ENCODE results near the gene C17orf67. TPM values are rescaled to one million over a fixed set of nuclear protein-coding genes. Genes with fewer than 3 reads are reported as not detected.

C17orf67 gene
- total and polyA plus RNA-seq, 2 experiments from 2014 or later: 1.0 to 3.7 TPM

- TF ChIP-seq, protein P1, sequence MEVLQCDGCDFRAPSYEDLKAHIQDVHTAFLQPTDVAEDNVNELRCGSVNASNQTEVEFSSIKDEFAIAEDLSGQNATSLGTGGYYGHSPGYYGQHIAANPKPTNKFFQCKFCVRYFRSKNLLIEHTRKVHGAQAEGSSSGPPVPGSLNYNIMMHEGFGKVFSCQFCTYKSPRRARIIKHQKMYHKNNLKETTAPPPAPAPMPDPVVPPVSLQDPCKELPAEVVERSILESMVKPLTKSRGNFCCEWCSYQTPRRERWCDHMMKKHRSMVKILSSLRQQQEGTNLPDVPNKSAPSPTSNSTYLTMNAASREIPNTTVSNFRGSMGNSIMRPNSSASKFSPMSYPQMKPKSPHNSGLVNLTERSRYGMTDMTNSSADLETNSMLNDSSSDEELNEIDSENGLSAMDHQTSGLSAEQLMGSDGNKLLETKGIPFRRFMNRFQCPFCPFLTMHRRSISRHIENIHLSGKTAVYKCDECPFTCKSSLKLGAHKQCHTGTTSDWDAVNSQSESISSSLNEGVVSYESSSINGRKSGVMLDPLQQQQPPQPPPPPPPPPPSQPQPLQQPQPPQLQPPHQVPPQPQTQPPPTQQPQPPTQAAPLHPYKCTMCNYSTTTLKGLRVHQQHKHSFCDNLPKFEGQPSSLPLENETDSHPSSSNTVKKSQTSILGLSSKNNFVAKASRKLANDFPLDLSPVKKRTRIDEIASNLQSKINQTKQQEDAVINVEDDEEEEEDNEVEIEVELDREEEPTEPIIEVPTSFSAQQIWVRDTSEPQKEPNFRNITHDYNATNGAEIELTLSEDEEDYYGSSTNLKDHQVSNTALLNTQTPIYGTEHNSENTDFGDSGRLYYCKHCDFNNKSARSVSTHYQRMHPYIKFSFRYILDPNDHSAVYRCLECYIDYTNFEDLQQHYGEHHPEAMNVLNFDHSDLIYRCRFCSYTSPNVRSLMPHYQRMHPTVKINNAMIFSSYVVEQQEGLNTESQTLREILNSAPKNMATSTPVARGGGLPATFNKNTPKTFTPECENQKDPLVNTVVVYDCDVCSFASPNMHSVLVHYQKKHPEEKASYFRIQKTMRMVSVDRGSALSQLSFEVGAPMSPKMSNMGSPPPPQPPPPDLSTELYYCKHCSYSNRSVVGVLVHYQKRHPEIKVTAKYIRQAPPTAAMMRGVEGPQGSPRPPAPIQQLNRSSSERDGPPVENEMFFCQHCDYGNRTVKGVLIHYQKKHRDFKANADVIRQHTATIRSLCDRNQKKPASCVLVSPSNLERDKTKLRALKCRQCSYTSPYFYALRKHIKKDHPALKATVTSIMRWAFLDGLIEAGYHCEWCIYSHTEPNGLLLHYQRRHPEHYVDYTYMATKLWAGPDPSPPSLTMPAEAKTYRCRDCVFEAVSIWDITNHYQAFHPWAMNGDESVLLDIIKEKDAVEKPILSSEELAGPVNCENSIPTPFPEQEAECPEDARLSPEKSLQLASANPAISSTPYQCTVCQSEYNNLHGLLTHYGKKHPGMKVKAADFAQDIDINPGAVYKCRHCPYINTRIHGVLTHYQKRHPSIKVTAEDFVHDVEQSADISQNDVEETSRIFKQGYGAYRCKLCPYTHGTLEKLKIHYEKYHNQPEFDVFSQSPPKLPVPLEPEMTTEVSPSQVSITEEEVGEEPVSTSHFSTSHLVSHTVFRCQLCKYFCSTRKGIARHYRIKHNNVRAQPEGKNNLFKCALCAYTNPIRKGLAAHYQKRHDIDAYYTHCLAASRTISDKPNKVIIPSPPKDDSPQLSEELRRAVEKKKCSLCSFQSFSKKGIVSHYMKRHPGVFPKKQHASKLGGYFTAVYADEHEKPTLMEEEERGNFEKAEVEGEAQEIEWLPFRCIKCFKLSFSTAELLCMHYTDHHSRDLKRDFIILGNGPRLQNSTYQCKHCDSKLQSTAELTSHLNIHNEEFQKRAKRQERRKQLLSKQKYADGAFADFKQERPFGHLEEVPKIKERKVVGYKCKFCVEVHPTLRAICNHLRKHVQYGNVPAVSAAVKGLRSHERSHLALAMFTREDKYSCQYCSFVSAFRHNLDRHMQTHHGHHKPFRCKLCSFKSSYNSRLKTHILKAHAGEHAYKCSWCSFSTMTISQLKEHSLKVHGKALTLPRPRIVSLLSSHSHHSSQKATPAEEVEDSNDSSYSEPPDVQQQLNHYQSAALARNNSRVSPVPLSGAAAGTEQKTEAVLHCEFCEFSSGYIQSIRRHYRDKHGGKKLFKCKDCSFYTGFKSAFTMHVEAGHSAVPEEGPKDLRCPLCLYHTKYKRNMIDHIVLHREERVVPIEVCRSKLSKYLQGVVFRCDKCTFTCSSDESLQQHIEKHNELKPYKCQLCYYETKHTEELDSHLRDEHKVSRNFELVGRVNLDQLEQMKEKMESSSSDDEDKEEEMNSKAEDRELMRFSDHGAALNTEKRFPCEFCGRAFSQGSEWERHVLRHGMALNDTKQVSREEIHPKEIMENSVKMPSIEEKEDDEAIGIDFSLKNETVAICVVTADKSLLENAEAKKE (CRISPR knock-in tag; IDR thresholded peaks at IDR 0.05): no peak
- TF ChIP-seq CREB1 (CRISPR knock-in tag; IDR thresholded peaks at IDR 0.05; ENCODE audit: low read depth): no peak
These were observed 487 bp downstream of the C17orf67 start (continued) for GRCh38 chr17:56833057-56833808.

- Histone ChIP-seq H3K27me3 (ENCODE audit: insufficient read depth) (peaks cover 31% of the 10 kb centered on the region), H3K36me3 (ENCODE audit: insufficient read depth) (no peaks in the 10 kb centered on the region), H3K4me1 (ENCODE audit: insufficient read depth) (peaks cover 30% of the 10 kb centered on the region), H3F3A (replicated peaks; ENCODE audit: low read depth) (peaks cover 8% of the 10 kb centered on the region; the same call in 1 of the 2 replicates), H3K79me2 (replicated peaks; ENCODE audit: insufficient read depth) (peaks cover 12% of the 10 kb centered on the region), H4K20me1 (replicated peaks; ENCODE audit: insufficient read depth) (peaks cover 4% of the 10 kb centered on the region; the same call in 1 of the 2 replicates), H3K27ac (ENCODE audit: low read depth) (no peak overlapping the region), H3K9me2 (ENCODE audit: insufficient read depth) (no peaks in the 10 kb centered on the region), H2AFZ (no peak overlapping the region), H3K4me2 (peak overlapping the region; percentile 91), H3K4me3 (peak overlapping the region; percentile 84)
- DNase-seq (ENCODE audit: low spot score) (peak; percentile 15), ATAC-seq (no peak)
- Mint-ChIP-seq H3K27me3 (ENCODE audit: insufficient read depth, low read depth, poor library complexity) (peaks cover 24% of the 10 kb centered on the region), H3K4me1 (peaks cover 38% of the 10 kb centered on the region), H3K27ac (no peak overlapping the region), H3K4me3 (peak overlapping the region; percentile 72), H3K9me3 (no peaks in the 10 kb centered on the region), H3K36me3 (ENCODE audit: low read depth) (peaks cover 30% of the 10 kb centered on the region)
- TF ChIP-seq, protein P2, sequence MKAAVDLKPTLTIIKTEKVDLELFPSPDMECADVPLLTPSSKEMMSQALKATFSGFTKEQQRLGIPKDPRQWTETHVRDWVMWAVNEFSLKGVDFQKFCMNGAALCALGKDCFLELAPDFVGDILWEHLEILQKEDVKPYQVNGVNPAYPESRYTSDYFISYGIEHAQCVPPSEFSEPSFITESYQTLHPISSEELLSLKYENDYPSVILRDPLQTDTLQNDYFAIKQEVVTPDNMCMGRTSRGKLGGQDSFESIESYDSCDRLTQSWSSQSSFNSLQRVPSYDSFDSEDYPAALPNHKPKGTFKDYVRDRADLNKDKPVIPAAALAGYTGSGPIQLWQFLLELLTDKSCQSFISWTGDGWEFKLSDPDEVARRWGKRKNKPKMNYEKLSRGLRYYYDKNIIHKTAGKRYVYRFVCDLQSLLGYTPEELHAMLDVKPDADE (IDR thresholded peaks at IDR 0.05): no peak
- TF ChIP-seq ZNF331 (CRISPR knock-in tag; IDR thresholded peaks at IDR 0.05; ENCODE audit: low read depth) (no peak), ZNF114 (CRISPR knock-in tag; IDR thresholded peaks at IDR 0.05) (no peak), POLR2AphosphoS5 (IDR thresholded peaks at IDR 0.05; ENCODE audit: low read depth) (no peak)
- TF ChIP-seq, protein P3, sequence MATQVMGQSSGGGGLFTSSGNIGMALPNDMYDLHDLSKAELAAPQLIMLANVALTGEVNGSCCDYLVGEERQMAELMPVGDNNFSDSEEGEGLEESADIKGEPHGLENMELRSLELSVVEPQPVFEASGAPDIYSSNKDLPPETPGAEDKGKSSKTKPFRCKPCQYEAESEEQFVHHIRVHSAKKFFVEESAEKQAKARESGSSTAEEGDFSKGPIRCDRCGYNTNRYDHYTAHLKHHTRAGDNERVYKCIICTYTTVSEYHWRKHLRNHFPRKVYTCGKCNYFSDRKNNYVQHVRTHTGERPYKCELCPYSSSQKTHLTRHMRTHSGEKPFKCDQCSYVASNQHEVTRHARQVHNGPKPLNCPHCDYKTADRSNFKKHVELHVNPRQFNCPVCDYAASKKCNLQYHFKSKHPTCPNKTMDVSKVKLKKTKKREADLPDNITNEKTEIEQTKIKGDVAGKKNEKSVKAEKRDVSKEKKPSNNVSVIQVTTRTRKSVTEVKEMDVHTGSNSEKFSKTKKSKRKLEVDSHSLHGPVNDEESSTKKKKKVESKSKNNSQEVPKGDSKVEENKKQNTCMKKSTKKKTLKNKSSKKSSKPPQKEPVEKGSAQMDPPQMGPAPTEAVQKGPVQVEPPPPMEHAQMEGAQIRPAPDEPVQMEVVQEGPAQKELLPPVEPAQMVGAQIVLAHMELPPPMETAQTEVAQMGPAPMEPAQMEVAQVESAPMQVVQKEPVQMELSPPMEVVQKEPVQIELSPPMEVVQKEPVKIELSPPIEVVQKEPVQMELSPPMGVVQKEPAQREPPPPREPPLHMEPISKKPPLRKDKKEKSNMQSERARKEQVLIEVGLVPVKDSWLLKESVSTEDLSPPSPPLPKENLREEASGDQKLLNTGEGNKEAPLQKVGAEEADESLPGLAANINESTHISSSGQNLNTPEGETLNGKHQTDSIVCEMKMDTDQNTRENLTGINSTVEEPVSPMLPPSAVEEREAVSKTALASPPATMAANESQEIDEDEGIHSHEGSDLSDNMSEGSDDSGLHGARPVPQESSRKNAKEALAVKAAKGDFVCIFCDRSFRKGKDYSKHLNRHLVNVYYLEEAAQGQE (IDR thresholded peaks at IDR 0.05; ENCODE audit: unreplicated experiment): no peak
These were observed 1.3 kb downstream of the C17orf67 start for GRCh38 chr17:56832446-56832845.

All from GM23338 (cell line).